ENCODE measurements around the gene CCNF.

- TF ChIP-seq GABPA (IDR thresholded peaks at IDR 0.05; ENCODE audit: low read depth), result no peak
- TF ChIP-seq CTCF (IDR thresholded peaks at IDR 0.05; ENCODE audit: insufficient read depth, low read length), result no peak
- no peak for TF ChIP-seq POLR2AphosphoS5 (IDR thresholded peaks at IDR 0.05; ENCODE audit: low read depth)
Observed at GRCh38 chr16:2383501-2383900, 45.7 kb upstream of the CCNF start.
